Measurements from ENCODE around the gene TRAPPC2L.
"Not testable (repeated sequence)": the region's sequence is repeated elsewhere in the genome, so short reads cannot be mapped to it uniquely, and the experiment has no call there.

The TRAPPC2L gene

DNA sequence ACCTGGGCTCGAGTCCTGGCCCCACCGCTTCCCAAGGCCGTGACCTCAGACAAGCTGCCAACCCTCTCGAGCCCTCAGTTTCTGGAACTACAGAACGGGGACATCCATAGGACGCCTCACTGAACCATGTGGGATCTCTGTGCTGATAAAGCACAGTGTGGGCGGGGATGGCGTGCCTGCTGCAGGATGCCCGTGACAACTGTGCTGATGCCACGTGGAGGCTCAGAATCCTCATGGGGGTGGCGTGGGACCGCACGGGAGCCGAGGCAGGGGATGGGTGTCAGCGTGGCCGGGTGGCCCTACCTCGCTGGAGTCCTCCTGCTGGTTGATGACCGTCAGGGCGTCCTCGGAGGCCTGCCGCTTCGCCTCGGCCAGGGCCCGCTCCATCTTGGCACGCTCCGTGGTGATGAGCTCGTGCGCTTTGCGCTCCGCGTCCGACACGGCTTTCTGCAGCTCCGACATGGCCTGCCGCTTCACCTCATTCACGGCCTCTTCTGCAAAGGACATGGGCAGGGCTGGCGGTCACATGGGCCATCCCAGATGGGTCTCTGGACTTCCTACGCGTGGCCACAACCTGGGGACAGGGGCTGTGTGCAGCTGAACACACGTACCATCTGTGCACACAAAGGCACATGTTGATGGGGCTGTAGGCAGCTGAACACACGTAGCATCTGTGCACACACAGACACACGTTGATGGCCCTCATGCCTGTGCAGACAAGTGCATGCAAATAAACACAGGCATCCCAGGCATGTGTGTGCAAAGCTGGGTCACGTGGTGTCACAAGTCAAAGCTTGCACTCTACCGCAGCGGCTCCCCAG lies 22.2 kb downstream of the TRAPPC2L start:
- no peak for DNase-seq

DNA sequence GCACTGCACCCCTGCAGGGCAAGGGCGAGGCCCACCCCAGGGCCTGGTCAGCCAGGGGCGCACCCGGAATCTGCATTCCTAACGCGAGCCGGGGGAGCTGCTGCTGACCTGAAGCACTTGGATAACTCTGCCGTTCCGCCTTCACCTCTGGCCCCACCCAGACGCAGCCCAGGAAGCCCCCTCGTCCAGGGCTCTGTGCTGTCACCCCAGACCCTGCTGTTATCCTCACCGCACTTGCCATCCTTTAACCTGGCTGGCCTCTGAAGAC lies 22.8 kb downstream of the TRAPPC2L start:
- DNase-seq: no peak

DNA sequence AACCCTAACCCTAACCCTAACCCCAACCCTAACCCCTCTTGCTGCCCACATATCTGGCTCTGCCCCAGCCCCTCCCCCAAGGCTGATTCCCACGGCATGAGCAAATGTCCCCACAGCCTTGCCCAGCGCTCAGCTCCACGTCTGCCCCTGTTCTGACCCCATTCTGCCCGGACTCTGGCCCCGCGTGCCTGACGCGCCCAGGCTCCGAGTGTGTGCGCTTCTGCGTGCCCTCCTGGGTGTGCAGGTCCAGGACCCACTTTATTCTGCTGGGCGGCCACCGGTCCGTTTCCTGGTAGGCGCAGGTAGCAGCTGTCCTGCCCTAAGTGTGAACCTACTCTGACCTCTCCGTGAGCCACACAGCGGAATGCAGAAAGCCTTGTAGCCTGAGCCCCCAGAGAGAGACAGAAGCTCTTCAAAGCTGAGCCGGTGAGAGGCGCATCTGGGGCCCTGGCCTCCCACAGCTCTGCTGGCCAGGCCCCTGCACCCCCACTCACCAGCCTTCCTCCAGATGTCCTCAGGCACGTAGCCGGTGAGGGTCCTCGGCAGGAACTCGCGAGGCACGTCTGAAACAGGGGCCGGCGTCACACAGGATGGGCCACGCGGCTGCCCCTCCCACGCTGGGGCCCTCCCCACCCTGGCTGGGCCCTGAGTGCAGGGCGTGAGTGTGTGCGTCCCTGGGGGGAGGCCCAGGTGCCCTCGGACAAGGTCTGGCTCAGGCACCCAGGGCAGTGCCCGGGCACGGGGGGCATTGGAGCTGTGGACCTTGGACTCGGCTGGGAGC lies 23.5 kb downstream of the TRAPPC2L start:
- no peak for DNase-seq

DNA sequence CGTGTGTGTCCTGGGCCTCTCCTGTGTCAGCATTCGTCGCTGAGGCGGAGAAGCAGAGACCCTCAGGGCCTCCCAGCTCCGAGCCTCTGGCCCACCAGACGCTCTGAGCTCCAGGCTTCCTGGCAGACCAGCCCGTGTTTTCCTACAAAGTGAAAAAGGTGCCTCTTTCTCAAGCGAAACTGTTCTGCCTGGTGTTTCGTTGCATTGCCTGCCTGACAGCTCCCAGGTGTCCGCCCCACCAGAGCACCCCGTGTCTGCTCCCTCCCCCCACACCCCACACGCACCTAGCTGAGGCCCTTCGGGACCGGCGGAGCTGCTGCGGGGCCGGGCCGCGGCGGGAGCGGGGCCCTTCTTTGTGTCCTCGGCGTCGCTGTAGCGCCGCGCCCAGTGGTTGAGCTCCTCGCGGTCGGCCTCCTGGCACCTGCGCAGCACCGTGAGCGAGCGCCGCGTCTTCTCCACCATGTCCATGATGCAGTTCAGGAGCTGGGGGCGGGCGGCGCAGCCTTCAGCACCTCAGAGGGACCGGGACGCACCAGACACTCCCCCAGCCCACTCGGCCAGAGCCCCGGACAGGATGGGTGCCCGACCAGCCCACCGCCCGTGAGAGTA lies 24.2 kb downstream of the TRAPPC2L start:
- no peak for DNase-seq

DNA sequence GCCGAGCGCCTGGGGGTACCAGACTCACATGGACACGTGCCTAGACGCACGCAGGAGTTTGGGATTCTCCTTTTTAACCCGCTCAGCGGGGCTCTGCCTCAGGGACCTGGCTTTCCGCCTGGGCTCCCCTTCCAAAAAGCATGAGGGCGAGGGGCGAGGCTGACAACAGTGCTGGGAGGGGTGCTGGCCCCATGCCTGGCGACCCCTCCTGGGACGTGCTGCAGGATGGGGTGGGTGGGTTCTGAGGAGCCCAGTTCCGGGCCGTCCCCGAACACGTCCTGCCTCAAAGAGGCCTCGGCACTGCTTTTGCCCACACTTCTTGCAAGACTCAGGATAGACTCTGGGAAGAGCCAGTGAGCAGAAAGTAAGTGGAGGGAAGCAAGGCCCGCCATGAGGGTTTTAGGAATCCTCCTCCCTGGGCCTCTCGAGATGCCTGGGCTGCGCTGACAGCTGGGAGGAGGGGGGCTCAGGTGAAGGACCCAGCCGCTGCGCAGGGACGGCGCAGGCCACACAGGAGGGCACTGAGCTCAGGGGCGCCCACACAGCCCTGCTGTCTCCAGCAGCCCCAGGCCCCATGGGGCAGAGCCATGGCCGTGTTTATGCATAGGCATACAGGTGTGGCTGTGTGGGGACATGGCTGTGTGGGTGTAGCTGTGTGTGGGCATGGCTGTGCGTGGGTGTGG lies 24.9 kb downstream of the TRAPPC2L start:
- DNase-seq: no peak

DNA sequence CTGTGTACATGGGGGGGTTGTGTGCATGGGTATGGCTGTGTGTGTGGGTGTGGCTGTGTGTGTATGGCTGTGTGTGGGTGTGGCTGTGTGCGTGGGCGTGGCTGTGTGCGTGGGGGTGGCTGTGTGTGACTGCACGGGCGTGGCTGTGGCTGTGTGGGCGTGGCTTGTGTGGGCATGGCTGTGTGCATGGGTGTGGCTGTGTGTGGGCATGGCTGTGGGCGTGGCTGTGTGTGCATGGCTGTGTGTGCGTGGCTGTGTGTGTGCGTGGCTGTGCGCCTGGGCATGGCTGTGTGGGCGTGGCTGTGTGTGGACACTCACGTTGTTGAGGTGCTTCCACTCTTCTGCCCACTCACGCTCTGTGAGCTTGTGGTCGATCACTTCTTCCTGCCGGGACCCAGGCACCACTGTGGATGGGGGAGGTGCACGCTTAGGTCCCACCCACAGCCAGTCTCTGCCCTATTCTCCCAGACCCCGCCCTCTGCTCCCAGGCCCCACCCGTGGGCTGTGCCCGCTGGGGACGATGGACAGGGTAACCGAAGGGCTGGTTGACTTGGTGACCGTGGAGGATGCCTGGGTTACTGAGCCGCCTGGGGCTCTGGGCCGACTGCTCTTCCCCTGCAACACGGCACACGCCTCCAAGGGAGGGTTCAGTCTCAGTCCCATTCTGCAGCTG lies 25.6 kb downstream of the TRAPPC2L start:
- DNase-seq: no peak

DNA sequence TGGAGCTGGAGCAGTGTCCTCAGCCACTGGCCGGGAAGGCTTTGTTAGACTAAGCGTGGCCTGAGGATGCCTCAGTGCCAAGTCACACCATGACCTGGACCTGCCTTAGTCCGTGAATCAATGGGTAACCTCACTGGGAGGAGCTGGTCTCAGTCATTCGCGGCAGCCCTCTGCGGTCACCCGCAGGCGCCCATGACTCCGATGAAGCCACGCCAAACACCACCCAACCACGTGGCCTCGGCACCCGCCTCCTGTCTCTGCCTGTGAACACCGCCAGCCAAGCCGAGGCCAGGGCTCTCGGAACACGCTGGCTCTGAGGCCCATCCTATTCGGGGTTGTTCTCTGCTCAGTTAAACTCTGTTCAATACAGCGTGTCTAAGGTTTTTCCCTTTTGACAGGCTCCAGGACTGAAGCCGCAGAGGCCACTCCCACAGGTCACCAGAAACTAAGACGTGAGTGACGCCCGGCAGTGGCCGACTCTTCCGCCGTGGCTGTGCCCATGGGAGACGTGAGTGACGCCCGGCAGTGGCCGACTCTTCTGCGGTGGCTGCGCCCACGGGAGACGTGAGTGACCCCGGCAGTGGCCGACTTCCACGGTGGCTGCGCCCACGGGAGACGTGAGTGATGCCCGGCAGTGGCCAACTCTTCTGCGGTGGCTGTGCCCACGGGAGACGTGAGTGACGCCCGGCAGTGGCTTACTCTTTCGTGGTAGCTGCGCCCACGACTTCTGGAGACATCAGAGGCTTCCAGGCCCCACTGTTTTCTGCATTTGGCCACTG lies 26.4 kb downstream of the TRAPPC2L start:
- no peak for DNase-seq

DNA sequence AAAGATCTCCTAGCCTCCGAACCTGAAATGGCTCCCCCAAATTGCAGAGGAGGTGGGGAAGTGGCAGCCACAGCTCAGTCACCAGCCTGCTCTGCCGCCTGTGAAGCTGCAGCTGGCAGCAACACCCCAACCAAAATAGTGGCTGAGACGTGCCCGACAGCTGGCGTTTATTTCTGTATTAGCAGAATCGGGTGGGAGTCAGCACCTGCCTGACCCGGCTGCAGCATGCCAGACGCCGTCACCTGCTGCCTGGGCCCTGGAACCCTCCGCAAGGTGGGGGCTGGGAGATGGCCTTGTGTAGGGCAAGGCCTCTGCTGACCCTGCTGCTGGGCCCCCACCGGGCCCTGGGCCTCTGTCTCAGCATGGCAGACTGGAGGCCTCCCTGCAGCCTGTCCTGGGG lies 27.0 kb downstream of the TRAPPC2L start:
- DNase-seq: no peak

DNA sequence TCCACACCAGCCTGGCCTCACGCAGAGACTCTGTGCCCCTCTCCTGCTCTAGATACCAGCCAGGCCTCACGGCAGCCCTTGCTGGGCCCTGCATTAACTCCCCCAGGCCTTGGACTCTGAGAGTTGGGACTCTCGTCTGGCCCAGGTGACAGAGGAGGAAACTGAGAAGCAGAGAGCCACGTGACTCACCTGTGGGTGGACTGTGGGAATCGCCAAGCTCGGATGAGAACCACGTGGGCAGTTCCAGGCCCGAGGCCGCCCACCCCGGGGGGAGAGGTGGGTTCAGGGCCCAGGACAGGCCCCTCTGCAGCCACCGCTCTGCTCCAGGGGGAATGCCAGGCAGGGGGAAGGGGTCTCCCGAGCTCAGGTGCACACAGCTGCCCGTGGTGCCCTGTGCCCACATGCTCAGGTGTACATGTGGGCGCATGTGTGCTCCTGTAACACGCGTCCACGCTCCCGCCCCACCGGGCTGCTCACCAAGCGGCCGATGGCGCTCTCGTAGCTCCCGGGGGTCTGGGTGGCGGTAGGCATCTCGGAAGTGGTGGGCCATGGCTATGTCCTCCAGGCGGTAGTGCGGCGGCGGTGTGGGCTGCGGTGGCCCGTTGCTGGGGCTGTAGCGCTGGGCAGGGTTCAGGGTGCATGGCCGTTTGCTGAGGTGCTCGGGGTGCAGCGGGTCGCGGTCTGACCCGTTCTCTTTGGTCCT lies 27.8 kb downstream of the TRAPPC2L start:
- DNase-seq: no peak

DNA sequence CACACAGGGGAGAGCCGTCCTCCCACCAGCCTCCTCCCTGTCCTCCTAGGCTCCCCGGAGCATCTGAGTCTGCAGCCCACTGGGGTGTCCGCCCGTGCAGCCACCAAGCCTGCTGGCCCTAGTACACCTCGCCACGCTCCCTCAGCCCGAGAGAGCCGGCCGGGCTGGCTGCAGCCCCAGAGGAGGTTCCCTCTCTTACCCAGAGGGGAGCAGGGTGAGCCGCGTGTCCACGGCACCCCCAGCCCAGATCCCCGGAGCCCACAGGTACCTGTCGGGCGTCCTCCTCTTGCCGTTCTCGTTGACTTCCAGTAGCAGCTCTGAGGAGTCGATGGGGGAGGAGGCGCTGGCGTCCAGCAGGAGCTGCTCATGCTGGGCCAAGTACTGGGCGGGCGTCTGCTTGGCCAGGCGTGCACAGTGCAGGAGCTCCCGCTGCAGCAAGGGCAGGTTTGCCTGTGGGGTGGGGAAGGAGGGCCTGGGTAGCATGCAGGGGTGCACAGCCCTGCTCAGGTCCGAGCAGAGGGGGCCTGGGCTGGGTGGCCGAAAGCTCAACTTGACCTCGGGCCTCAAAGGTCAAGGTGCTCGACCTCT lies 28.9 kb downstream of the TRAPPC2L start:
- no peak for DNase-seq

DNA sequence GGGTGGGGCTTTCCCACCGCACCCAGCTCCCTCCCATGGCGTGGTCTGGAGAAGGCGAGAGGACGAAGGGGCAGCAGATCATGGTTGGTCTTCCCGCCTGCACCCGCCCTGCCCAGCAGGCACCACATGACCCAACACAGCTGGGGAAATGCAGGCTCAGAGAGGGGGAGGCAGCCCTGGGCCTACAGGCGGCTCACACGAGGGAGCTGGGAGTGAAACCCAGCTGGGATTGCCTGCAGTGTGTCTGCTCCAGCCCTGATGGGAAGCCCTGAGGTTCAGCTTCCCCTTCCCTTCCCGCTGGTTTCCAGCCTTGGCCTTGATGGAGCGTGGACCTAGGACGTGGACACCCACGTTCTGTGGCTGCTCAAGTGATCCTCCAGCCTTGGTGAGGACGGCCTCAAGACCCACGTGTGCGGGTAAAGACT lies 29.5 kb downstream of the TRAPPC2L start:
- DNase-seq: no peak

DNA sequence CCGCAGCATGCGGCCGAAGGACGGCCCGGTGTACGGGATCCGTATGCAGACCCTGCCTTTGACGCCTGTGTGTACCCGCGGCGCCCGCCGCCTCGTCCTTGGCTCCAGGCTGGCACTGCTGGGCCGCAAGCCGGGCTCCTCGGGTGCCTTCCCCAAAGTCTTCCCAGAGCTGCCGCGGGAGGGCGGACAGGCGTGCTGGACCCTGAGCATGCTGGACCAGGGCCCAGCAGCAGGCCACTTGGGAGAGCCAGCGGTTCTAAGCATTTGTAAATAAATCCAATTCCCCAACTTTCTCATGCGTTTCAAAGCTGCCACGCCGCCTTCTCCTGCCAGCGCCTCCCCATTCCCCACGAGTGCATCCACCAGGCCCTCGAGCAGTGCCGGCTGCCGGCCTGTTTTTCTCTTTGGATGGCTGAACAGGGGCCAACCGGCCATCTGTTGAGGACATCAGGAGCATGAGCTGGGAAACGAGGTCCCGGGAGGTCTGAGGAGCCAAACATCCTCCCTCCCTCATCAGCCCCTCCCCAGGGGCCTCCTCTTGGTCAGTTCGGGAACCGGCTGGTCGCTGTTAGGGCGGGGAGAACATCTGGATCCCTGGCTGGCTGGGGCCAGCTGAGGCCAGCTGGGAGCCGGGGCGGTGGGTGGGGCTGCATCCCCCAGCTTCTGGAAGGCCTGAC lies 30.1 kb downstream of the TRAPPC2L start:
- DNase-seq: no peak

DNA sequence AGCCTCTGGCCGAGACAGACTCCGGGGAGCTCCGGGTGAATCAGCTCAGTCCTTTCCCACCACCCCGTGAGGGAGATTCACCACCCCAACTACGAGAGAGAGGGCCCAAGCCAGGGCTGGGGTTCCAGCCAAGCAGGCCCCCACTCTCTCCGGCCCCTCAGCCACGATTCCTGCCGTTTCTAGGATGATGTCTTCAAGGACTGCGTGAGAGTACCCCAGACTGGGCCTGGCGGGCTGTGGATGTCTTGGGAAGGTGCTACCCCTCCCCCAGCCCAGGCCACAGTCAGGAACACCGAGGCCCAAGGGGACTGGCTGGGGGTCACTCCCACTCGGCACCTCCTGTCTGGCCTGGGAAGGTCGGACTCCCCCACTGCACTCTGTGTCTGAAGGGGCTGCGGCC lies 31.1 kb downstream of the TRAPPC2L start:
- DNase-seq: no peak

DNA sequence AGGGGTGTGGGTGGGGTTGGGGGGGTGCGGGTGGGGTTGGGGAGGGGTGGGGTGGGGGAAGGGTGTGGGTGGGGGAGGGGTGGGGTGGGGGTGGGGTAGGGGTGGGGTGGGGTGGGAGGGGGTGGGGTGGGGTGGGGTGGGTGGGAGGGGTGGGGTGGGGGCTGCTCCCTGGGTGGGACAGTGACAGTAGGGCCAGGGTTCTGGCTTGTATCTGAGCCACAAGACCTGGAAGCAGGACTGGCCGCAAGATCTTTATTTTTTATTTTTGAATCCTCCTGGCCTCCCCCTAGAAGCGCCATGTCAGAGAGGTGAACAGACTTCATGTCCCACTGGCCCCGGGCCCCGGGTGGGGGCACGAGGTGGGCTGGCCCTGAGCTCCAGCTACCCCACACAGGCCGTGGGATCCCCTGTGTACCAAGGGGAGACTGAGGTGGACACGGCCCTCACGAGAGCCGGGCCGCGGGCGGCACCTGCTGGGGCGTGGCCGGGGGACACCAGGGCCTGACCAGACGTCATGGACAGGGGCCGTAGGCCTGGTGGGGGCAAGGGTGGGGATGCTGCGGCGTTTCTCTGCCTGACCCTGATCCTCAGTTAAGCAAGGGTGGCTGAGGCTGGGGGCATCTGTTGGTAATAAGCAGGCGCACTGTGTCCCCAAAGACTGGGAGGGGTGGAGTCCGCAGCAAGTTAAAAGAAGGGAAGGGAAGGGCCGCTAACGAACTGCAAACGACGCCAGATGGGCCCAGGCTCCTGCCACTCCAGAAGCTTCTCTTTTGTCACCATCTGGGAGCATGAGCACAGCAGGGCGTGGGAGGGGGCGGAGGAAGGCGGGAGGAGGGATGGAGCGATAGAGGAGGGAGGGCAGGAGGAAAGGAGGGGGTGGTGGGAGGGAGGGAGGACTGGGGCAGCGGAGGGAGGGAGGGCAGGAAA lies 31.8 kb downstream of the TRAPPC2L start:
- DNase-seq: no peak

DNA sequence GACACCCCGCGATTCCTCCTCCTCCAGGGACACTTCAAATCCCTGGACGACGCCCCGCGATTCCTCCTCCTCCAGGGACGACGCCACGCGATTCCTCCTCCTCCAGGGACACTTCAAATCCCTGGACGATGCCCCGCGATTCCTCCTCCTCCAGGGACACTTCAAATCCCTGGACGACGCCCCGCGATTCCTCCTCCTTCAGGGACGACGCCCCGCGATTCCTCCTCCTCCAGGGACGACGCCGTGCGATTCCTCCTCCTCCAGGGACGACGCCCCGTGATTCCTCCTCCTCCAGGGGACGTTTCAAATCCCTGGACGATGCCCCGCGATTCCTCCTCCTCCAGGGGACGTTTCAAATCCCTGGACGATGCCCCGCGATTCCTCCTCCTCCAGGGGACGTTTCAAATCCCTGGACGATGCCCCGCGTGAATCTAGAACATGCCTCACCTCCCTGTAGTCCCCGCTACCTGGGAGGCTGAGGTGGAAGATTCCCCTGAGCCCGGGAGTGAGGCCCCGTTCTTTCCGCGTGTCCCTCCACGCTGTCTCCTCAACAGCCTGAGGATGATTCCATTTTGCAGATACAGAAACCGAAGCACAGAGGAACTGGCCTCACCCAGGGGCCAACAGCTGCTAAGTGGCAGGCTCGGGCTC lies 32.9 kb downstream of the TRAPPC2L start:
- not testable (repeated sequence) for DNase-seq

DNA sequence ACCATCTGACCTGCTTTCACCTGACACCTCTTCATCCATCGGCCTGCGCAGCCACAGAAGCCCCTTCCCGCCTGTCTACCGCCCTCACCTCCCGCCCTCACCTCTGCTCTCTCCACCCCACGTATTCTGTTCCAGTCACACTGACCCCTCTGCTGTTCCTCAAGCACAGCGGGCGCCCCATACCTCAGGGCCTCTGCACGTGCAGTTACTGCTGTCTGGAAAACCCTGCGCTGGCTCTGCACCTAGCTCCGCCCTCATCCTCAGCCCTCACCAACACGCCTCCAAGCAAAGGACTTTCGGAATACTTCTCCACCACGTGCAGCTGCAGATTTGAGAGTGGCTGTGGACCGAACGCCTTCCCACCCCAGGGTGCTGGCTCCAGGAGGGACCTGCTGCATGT lies 34.2 kb downstream of the TRAPPC2L start:
- DNase-seq: no peak

DNA sequence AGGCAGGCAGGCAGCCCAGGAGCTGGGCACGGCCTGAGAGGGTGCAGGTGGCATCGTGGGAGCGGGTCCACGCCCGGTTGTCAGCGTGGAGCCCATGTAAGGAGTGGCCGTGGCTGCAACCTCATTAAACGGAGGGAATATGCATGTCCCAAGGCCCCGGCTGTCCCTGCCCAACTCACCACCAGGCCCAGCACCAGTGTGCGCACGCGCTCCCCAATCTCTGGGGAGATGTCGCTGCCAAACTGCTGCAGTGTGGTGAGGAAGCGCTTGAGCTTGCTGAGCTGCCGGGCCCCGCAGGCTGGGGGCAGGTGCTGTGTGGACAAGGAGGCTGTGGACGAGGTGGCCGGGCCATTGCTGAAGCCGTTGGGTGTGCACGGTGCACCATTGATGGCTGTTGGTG lies 35.1 kb downstream of the TRAPPC2L start:
- DNase-seq: no peak

DNA sequence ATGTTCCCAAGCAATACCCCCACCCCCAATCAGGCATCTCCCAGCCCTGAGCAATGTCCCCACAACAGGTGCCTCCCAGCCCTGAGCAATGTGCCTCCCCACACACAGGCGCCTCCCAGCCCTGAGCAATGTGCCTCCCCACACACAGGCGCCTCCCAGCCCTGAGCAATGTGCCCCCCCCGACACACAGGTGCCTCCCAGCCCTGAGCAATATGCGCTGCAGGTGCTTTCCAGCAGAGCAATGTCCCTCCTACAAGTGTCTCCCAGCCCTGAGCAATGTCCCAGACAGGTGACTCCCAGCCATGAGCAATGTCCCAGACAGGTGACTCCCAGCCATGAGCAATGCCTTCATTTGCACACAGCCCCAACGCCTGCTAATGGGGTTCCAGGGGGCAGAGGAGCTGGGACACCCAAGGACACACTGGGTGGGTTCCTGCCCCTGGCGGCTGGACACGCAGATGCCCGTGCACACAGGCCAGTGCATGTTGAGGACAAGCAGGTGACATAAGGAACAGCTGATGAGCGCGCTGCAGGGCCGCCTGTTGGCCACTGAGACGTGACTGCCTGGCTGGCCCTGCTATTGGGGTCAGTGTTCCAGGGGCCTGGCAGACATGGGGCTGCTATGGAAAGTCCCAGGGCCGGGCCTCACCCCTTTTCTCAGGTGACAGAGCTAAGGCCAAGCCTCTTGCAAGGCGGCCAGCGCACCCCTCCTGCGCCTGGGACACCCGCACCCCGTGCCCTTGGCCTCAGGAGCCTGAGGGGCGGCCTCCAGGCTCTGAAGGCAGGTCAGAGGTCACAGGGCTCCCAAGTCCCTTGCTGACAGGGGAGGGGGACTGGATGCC lies 36.4 kb downstream of the TRAPPC2L start:
- no peak for DNase-seq
